GM12878 (cell line): Measurements from ENCODE around the gene EPO. TPM values are rescaled to one million over a fixed set of nuclear protein-coding genes. Genes with fewer than 3 reads are reported as not detected.
"Not testable (repeated sequence)": the region's sequence is repeated elsewhere in the genome, so short reads cannot be mapped to it uniquely, and the experiment has no call there.

Experiments used
- ATAC-seq: fragments of 200-7000 bp; cut with Tn5 transposase; 3 replicates; pipeline ENCODE4 v1.9.1; 2020; ENCODE audit warnings: mild to moderate bottlenecking, moderate library complexity
- BruUV-seq: library from RNA; stranded (reverse); fragments of 400-500 nt; replicated peaks from 2 replicates; lab custom pipeline; 2021; lab: Mats Ljungman, UMichigan
- CTCF ChIA-PET: fragments of 300-600 bp; sonication (Branson Sonifier 250); formaldehyde crosslinking; extraction: SDS; loops from one replicate; lab custom pipeline; 2021; ENCODE audit warnings: inconsistent platforms; lab: Yijun Ruan, JAX
- POLR2A ChIA-PET: fragments of 350-600 bp; formaldehyde crosslinking; extraction: SDS; loops from one replicate; lab custom pipeline; 2021; ENCODE audit warnings: inconsistent platforms; lab: Charles Lee
- RAD21 ChIA-PET: fragments of 300-600 bp; sonication (Branson Sonifier 250); formaldehyde crosslinking; loops from one replicate; lab custom pipeline; 2023; ENCODE audit warnings: antibody characterized with exemption; ENCODE audit not compliant: unreplicated experiment; lab: Charles Lee
- SMC1A ChIA-PET: fragments of 300-600 bp; sonication (Branson Sonifier 250); formaldehyde crosslinking; loops from one replicate; lab custom pipeline; 2023; ENCODE audit not compliant: unreplicated experiment, uncharacterized antibody; lab: Charles Lee
- DNase-seq: peaks from one replicate; pipeline ENCODE4 v3.0.0-alpha.2; 2011; ENCODE audit warnings: low read depth, low spot score
- FAIRE-seq: peaks from 3 replicates; lab custom pipeline; 2011; peaks lifted over from hg19 to GRCh38; lab: Jason Lieb, UNC
- H2AFZ ChIP-seq: 2 replicates; pipeline ENCODE4 v1.6.0; 2011; ENCODE audit warnings: low read depth, low read length, control low read depth; ENCODE audit not compliant: control insufficient read depth
- H3K27ac ChIP-seq: 2 replicates; pipeline ENCODE4 v1.5.1; 2011; ENCODE audit warnings: control low read depth; ENCODE audit not compliant: control insufficient read depth, insufficient read depth
- H3K27me3 ChIP-seq, 2 experiments: replicated peaks in 1 of 2; 2 replicates each; pipeline versions ENCODE4 v1.6.0 to v1.6.1; 2011; ENCODE audit warnings: low read length in 1 of 2; ENCODE audit not compliant: control insufficient read depth in 2 of 2, insufficient read depth in 2 of 2
- H3K36me3 ChIP-seq, 2 experiments: 2 replicates each; pipeline ENCODE4 v1.5.1; 2011; ENCODE audit warnings: low read length in 1 of 2; ENCODE audit not compliant: control insufficient read depth in 2 of 2, insufficient read depth in 2 of 2
- H3K4me1 ChIP-seq: 2 replicates; pipeline ENCODE4 v1.6.1; 2011; ENCODE audit warnings: mild to moderate bottlenecking, low read length, moderate library complexity, mixed read lengths; ENCODE audit not compliant: control insufficient read depth, insufficient read depth
- H3K4me2 ChIP-seq: 2 replicates; pipeline ENCODE4 v1.6.0; 2011; ENCODE audit warnings: control low read depth; ENCODE audit not compliant: control insufficient read depth, insufficient read depth
- H3K4me3 ChIP-seq: fragments of 200-600 bp; sonication (generic); 2 replicates; pipeline ENCODE4 v1.5.1; 2016
- H3K79me2 ChIP-seq: 2 replicates; pipeline ENCODE4 v1.6.0; 2011; ENCODE audit warnings: low read length; ENCODE audit not compliant: control insufficient read depth, insufficient read depth
- H3K9ac ChIP-seq: 2 replicates; pipeline ENCODE4 v1.8.0; 2011; ENCODE audit warnings: low read length, control low read depth, mixed read lengths; ENCODE audit not compliant: control insufficient read depth, insufficient read depth
- H3K9me3 ChIP-seq: replicated peaks from 3 replicates; pipeline ENCODE4 v1.5.1; 2011; ENCODE audit warnings: mild to moderate bottlenecking, low read length; ENCODE audit not compliant: control insufficient read depth, insufficient read depth
- H4K20me1 ChIP-seq: 2 replicates; pipeline ENCODE4 v1.6.0; 2011; ENCODE audit not compliant: control insufficient read depth, insufficient read depth
- CHD1 ChIP-seq: IDR thresholded peaks from 2 replicates; pipeline ENCODE4 v1.6.1; 2012; ENCODE audit warnings: low read depth, low read length, improper control_type of control experiment
- EGR1 ChIP-seq, 2 experiments: IDR thresholded peaks; 1 replicate in 1 of 2; 2 replicates in 1 of 2; pipeline ENCODE4 v1.6.1; 2011 to 2012; ENCODE audit warnings: low read depth in 2 of 2, low read length in 2 of 2, borderline replicate concordance in 1 of 2, mild to moderate bottlenecking in 1 of 2, moderate library complexity in 1 of 2
- EZH2 ChIP-seq: IDR thresholded peaks from 2 replicates; pipeline ENCODE4 v1.6.1; 2012; ENCODE audit warnings: low read depth, mild to moderate bottlenecking, control low read depth, inconsistent platforms, low read length, borderline replicate concordance; ENCODE audit not compliant: control insufficient read depth
- JUNB ChIP-seq: IDR thresholded peaks from 2 replicates; pipeline ENCODE4 v1.6.1; 2016; ENCODE audit warnings: antibody characterized with exemption, mild to moderate bottlenecking
- KDM1A ChIP-seq: fragments of 200-600 bp; sonication (generic); IDR thresholded peaks from 2 replicates; pipeline ENCODE4 v1.6.1; 2016; ENCODE audit warnings: borderline replicate concordance
- KLF5 ChIP-seq: fragments of 450-650 bp; IDR thresholded peaks from 2 replicates; pipeline ENCODE4 v1.6.1; 2014; ENCODE audit warnings: mild to moderate bottlenecking; ENCODE audit not compliant: partially characterized antibody
- NRF1 ChIP-seq: conservative IDR thresholded peaks from 2 replicates; pipeline ENCODE4 v1.6.1; 2011; ENCODE audit warnings: mild to moderate bottlenecking, low read depth, low read length, improper control_type of control experiment
- SMAD1 ChIP-seq: fragments of 450-650 bp; IDR thresholded peaks from 2 replicates; pipeline ENCODE4 v1.6.1; 2018; ENCODE audit warnings: mild to moderate bottlenecking, low read depth; ENCODE audit not compliant: partially characterized antibody
- YBX1 ChIP-seq: fragments of 450-650 bp; IDR thresholded peaks from 2 replicates; pipeline ENCODE4 v1.6.1; 2016; ENCODE audit warnings: antibody characterized with exemption
- ZBED1 ChIP-seq: IDR thresholded peaks from 2 replicates; pipeline ENCODE4 v1.6.1; 2016; ENCODE audit warnings: borderline replicate concordance
- ZZZ3 ChIP-seq: IDR thresholded peaks from 2 replicates; pipeline ENCODE4 v1.6.1; 2011; ENCODE audit warnings: low read depth; ENCODE audit not compliant: control insufficient read depth, insufficient read length
- WGBS: methylation state at CpG from one replicate; pipeline ENCODE4 v1.1.6; 2016; ENCODE audit warnings: low lambda C conversion rate; ENCODE audit not compliant: insufficient replicate concordance, insufficient coverage; ENCODE audit errors: missing lambda C conversion rate; 5-methylcytosine and 5-hydroxymethylcytosine counted together
- in situ Hi-C: fragments of 300-500 bp; cut with MboI; formaldehyde crosslinking; loops from 9 replicates; pipeline ENCODE4 v1.14.3; 2018; ENCODE audit warnings: mixed read lengths
- intact Hi-C: fragments of 100-400 bp; cut with micrococcal nuclease; formaldehyde crosslinking; loops from one replicate; pipeline ENCODE4 v1.14.2; 2022; ENCODE audit not compliant: unreplicated experiment
- polyA plus RNA-seq, 11 experiments: library from polyadenylated mRNA; depleted of rRNA in 4 of 11; unstranded in 6 of 11; stranded (reverse) in 5 of 11; fragments of >200 nt; fragmentation: Nextera tagmentation in 4 of 11; fragmentation: Illumina TruSeq in 1 of 11; extraction: Ambion mirVana in 4 of 11; extraction: Trizol in 1 of 11; gene quantifications; 1 replicate in 1 of 11; 2 replicates in 10 of 11; pipeline versions ENCODE4 v1.2.1 to v1.2.3, GENCODE V29; 2011 to 2016; ENCODE audit warnings: inconsistent platforms in 2 of 11, missing spikeins in 2 of 11, low read depth in 1 of 11
- total RNA-seq, 4 experiments: library from RNA; depleted of rRNA in 3 of 4; stranded (reverse); fragments of >200 nt in 3 of 4; fragmentation: Illumina TruSeq in 1 of 4; extraction: Trizol in 1 of 4; gene quantifications; 2 replicates each; pipeline versions ENCODE4 v1.2.1 to v1.2.3, GENCODE V29; 2013 to 2021
- TF ChIP-seq, protein P1 (sequence below): fragments of 450-650 bp; IDR thresholded peaks from 2 replicates; pipeline ENCODE4 v1.6.1; 2017; ENCODE audit warnings: antibody characterized with exemption, mild to moderate bottlenecking, moderate library complexity

EPO gene
- total and polyA plus RNA-seq, 10 of the 15 experiments (the other 5 are each of a cell fraction or from before 2014, with no cell fraction given): 0.06 to 0.19 TPM; not detected in 8

DNA sequence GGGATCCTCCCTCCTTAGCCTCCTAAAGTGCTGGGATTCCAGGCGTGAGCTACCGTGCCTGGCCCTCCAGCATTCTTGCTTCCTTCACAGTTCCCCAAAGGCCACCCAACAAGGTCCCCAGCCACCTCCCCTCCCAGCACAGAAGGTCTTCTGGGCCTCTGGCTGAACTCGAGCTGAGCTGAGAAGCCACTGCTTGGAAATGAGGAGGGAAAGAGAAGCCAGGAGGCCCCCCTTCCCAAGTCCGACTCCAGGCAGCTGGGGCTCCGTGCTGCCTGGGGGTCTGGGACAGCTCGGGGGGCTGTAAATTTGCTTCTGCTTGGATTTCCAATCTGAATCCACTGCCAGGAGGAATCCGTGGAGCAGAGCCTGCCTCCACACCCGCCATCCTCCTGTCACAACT is 5.5 kb upstream of the EPO start:
- H3K9ac ChIP-seq: no peak overlapping the region
- no peak overlapping the region for H3K4me3 ChIP-seq
- 66% methylated on average over 8 of the region's 8 CpGs for WGBS
- ChIA-PET CTCF (interaction anchor here (0.6 to 1.2 kb wide), 2 partner anchors 9 to 11 kb away, joined by 4 to 5 read pairs; partner anchors contain the start of gene POP7), SMC1A (interaction anchor here (0.6 kb wide), 1 partner anchor 11 kb away, joined by 3 read pairs; no protein-coding TSS in a partner anchor), RAD21 (interaction anchor here (0.6 kb wide), 1 partner anchor 269 kb away, joined by 3 read pairs; no protein-coding TSS in a partner anchor)
- intact Hi-C loops: no loop called here
- DNase-seq: no peak
- FAIRE-seq: no peak
- no peaks in the 10 kb centered on the region for H3K9me3 ChIP-seq
- H2AFZ ChIP-seq: no peak overlapping the region
- no peaks in the 10 kb centered on the region for H3K79me2 ChIP-seq
- in situ Hi-C loops: no loop called here
- no peak for TF ChIP-seq SMAD1
- no peak for TF ChIP-seq ZZZ3
- no peak for TF ChIP-seq KLF5
- no peak for TF ChIP-seq CHD1
- TF ChIP-seq, protein P1, sequence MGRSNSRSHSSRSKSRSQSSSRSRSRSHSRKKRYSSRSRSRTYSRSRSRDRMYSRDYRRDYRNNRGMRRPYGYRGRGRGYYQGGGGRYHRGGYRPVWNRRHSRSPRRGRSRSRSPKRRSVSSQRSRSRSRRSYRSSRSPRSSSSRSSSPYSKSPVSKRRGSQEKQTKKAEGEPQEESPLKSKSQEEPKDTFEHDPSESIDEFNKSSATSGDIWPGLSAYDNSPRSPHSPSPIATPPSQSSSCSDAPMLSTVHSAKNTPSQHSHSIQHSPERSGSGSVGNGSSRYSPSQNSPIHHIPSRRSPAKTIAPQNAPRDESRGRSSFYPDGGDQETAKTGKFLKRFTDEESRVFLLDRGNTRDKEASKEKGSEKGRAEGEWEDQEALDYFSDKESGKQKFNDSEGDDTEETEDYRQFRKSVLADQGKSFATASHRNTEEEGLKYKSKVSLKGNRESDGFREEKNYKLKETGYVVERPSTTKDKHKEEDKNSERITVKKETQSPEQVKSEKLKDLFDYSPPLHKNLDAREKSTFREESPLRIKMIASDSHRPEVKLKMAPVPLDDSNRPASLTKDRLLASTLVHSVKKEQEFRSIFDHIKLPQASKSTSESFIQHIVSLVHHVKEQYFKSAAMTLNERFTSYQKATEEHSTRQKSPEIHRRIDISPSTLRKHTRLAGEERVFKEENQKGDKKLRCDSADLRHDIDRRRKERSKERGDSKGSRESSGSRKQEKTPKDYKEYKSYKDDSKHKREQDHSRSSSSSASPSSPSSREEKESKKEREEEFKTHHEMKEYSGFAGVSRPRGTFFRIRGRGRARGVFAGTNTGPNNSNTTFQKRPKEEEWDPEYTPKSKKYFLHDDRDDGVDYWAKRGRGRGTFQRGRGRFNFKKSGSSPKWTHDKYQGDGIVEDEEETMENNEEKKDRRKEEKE: no peak
- no peak for TF ChIP-seq ZBED1
- no peak for TF ChIP-seq EGR1 (IDR thresholded peaks at IDR 0.05; ENCODE audit: borderline replicate concordance in 1 of 2, low read depth in 2 of 2, low read length in 2 of 2)
- no peak for TF ChIP-seq JUNB
- TF ChIP-seq YBX1: no peak
- TF ChIP-seq NRF1: no peak
- TF ChIP-seq KDM1A: no peak
- TF ChIP-seq EZH2: no peak
- TF ChIP-seq, all 136 proteins: peak for 0
- Histone ChIP-seq H3K4me2 (no peak overlapping the region), H3K27ac (no peak overlapping the region), H3K36me3 (no peaks in the 10 kb centered on the region), H3K4me1 (no peaks in the 10 kb centered on the region), H4K20me1 (no peaks in the 10 kb centered on the region), H3K27me3 (no peaks in the 10 kb centered on the region; a peak in 1 of 4 replicates)
- no peak for ATAC-seq
- BruUV-seq: no TSS peak
- POLR2A ChIA-PET: no interaction called here

DNA sequence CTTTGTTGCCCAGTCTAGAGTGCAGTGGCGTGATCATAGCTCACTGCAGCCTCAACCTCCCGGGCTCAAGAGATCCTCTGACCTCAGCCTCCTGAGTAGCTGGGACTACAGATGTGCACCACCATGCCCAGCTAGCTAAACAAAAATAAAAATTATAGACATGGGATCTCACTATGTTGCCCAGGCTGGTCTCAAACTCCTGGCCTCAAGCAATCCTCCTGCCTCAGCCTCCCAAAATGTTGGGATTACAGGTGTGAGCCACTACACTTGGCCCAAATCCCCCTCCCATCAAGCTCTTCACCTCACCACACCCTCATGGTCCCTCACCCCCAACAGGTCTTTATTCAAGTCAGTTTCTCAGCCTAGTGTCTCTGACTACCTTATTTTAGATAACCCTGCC is 3.2 kb upstream of the EPO start:
- H3K27ac ChIP-seq, CTCF ChIA-PET, H3K79me2 ChIP-seq, H3K4me3 ChIP-seq, H3K36me3 ChIP-seq, intact Hi-C loops, H4K20me1 ChIP-seq, BruUV-seq, FAIRE-seq, H3K9ac ChIP-seq, H3K27me3 ChIP-seq, H3K9me3 ChIP-seq, H2AFZ ChIP-seq, ATAC-seq, SMC1A ChIA-PET, H3K4me1 ChIP-seq, H3K4me2 ChIP-seq, DNase-seq, in situ Hi-C loops: not testable (repeated sequence)
- ChIA-PET RAD21 (interaction anchor here (0.8 kb wide), 1 partner anchor 500 kb away, joined by 4 read pairs; the partner anchor contains the start of genes PLOD3 and ZNHIT1), POLR2A (interaction anchor here (0.6 kb wide), 1 partner anchor 115 kb away, joined by 4 read pairs; the partner anchor contains the start of gene PCOLCE)
- 72% methylated on average over 2 of the region's 2 CpGs for WGBS
